Smooth muscle cell of the brain vasculature (primary cell): ENCODE measurements around the gene PRRC2B.

Experiments
- DNase-seq: peaks from one replicate; pipeline ENCODE4 v3.0.0-alpha.2; 2012; ENCODE audit warnings: low read depth, low spot score

Gene PRRC2B

GRCh38 chr9:131516100-131516499, 122.2 kb downstream of the PRRC2B start:
- DNase-seq, result no peak

DNA sequence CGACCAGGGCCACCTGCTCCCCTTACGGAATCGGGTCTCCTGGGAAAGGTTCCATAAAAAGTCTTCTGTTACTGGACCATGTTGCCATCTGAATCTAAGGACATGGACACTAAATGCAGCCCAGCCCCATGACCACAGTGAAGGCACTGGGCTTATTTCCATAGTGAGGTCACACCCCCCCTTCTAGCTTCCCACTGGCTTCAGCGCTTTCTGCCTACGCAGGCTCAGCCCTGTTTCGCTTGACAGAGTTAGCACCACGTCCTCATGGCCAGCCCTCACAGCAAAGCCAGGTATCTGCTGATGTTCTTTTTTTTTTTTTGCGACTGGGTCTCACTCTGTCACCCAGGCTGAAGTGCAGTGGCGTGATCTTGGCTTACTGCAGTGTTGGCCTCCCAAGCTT, 123.0 kb downstream of the PRRC2B start:
- DNase-seq, result no peak

GRCh38 chr9:131517761-131518190, 123.9 kb downstream of the PRRC2B start:
- no peak for DNase-seq

DNA sequence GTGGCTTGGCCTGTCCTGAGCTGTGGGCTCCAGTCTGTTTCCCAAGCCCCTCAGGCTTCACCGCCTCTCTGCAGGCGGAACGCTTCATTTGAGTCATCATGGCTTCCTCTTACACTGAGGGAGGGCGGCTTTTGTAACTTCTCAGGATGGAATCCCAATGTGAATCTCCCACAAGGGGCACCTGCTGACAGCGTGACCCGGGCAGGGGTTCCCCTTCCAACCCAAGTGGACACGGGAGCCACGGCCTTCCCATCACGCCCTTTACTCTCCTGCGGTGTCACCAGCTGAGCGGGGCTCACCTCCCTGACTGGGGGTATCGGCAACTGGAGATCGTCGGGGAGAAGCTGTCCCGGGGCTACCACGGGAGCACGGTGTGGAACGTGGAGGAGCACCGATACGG, 124.7 kb downstream of the PRRC2B start:
- DNase-seq, result no peak

DNA sequence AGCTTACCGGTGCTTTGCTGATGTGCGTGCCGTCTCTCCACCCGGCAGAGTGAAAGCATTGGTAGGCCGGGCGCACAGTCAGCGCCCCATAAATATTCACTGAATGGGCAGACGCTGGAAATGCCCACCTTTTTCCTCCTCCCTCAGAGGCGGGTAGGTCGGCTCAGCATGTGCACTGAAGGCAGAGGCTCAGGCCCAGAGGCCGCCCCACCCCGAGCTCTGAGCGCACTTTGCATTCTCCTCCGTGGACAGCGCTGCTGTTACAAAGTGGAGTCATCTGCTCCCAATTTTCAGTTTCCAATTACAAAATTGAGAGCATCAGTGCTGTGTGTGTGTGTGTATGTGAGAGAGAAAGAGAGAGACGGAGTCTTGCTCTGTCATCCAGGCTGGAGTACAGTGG, 126.6 kb downstream of the PRRC2B start:
- DNase-seq, result no peak

GRCh38 chr9:131521203-131521602, 127.3 kb downstream of the PRRC2B start:
- no peak for DNase-seq

DNA sequence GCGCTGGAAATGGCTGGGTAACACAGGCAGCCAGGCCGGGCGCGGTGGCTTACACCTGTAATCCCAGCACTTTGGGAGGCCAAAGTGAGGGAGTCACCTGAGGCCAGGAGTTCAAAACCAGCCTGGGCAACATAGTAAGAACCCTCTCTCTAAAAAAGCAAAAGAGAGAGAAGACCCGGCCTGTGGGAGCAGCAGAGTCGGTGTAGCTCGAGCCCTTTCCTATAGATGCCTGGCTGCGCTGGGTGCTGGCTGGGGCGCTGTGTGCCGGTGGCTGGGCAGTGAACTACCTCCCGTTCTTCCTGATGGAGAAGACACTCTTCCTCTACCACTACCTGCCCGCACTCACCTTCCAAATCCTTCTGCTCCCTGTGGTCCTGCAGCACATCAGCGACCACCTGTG, 127.9 kb downstream of the PRRC2B start:
- DNase-seq, result no peak

- DNase-seq, result no peak
Measured at GRCh38 chr9:131522257-131523085, 128.6 kb downstream of the PRRC2B start.

DNA sequence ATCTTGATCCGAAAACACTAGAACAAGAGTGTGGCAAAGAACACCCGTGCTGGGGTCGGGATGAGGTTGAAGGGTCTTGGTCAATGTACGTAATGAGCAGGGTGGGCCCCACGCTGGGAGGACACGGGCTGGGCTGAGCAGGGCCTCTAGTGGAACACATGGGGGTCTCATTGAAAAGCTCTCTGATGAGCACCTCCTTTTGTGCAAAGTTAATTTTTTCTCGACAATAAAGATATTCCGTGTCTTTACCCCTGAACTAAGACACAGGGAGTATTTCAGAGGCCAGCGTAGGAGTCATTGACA, 129.2 kb downstream of the PRRC2B start:
- no peak for DNase-seq

GRCh38 chr9:131523451-131524435, 129.9 kb downstream of the PRRC2B start:
- no peak for DNase-seq

DNA sequence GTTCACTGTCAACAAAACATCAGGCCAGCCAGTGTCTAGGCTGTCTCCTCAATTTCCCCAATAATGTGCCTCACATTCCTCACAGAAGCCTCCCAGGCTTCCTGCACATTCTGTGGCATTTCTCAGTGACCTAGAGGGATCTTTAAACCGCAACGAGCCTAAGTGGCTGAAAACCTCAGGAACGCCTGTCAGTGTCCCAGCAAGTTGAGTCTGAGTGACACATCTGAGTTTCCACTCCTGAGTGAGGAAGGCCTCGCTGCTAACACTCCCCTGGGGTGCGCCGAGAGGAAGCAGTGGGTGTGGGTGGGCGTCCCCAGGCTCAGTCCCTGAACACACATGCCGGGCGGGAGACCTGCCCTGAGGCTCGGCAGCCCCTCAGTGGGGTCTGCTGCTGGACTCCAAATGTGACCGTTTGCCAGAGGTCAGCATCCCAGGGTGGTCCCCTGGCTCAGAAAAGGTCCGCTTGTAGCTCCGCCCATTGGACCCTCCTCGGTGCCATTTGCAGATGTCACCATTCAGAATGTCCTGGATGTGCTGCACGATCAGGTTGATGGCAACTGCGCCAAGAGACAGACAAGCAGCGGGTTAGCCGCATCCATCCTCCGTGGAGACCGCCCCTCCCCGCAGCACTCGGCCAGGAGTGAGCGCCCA, 130.9 kb downstream of the PRRC2B start:
- DNase-seq, result no peak

- no peak for DNase-seq
Measured at GRCh38 chr9:131525643-131526565, 132.0 kb downstream of the PRRC2B start.

- DNase-seq, result no peak
Measured at GRCh38 chr9:131528186-131528585, 134.3 kb downstream of the PRRC2B start.

- DNase-seq, result no peak
Measured at GRCh38 chr9:131528886-131529505, 135.1 kb downstream of the PRRC2B start.

DNA sequence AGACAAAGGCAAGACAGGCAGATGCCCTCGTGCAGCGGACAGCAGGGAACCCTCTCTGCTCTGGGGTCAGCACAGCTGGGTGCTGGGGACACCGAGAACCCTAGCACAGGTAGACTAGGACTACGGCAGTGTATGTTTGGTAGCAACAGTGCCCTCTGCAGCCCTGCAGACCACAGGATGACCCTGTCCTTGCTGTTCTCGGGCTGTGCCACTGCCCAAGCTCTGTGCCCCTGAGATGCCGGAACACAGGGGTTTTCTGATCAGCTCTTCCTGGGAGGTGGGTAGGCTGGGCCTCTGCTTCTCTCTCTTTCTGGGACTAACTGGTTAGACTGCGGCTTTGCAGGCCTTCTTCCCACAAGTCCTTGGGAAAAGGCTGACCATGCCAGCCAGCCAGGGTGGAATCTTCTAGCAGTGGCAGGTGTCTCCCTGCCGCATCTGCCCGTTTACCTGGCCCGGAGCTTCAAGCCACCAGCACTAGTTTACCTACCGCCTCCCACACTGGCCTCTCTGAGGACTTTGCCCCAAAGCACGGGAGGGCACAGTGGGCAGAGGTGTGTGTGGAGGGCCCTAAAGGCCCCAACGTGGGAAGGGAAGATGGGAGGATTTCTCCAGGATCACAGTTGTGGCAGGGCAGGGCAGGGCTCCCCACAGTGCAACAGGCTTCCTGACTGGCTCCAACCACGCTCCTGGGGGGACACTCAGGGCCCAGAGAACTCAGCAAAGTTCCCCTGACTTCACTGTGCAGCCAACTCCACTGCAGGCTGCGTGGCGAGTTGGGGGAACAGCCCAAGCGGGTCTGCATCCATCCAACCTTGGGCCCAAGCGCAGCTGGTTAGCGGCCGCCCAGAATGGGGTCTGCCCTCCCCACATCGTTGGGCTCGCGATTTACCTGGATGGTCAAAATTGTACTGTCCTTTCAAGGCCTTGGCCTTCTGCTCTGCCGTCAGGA, 136.0 kb downstream of the PRRC2B start:
- no peak for DNase-seq

GRCh38 chr9:131530546-131530919, 136.6 kb downstream of the PRRC2B start:
- DNase-seq, result no peak

DNA sequence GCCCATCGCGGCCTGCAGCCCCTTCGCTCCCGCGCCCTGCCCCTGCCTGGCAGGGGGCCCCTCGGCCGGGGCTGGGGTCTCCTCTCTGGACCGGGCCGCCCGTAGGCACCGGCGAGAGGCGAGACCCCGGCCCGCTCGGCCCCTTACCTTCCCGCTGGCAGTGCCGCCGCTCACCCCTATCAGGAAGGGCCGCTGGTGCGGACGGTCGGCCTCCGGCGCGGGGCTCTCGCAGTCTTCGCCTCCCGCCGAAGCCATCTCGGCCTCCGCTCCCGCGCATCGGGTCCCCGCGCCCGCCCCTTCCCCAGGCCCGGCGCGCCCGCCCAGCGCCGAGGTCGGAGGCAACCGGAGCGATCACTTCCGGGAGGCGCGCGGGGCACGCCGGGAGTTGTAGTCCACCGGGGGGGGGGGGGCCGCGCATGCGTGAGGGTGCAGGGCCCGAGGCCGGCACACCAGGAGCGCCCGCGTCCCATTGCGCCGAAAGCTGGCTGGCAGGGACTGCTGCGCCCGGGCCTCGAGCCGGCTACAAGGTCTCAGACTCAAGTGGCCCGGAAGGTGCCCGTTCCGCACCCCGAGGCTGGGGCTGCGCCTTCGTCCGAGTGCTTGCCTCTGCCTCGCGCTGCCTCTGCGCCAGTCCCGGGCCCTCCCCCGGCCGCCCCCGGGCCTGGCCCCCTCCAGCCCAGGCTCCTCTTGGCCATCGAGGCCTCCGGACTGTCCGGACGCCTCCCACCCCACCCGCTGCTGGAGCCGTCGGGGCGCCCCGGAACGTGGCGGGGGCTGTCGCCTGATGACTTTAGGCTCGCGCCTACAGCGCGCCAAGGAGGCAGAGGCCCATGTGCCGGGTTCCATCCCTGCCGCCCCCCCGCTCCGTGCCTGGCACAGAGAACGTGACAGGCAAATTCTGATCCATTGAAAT, 137.3 kb downstream of the PRRC2B start, which contains the start of gene UCK1:
TSS of gene UCK1 (minus strand) at position 344 of the 913 bp plus-strand sequence. CDS start at position 255, 89 bp downstream.
- DNase-seq, result peak; percentile 51

DNA sequence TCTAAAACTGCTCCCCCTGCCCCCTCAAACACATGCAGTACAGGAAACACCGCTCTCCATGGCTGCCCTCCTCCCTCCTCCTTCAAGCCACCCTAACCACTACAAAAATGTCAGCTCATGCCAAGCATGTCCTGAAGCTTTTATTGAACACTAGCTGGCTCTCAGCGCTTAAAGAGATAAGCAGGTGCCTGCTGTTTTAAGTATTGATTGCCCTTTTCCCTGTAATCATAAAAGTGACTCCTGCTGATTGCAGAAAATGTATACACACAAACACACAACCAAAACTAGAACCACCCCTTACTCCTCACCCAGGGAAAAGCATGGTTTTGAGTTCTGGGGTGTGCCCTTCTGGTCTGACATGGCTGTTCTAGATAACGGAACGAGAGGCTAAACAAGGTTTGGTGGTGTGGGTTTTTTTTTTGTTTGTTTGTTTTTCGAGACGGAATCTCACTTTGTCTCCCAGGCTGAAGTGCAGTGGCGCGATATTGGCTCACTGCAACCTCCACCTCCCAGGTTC, 140.9 kb downstream of the PRRC2B start:
- DNase-seq, result no peak
